GM18519 (cell line): ENCODE measurements around the gene VMO1.
"Not testable (repeated sequence)": the region's sequence is repeated elsewhere in the genome, so short reads cannot be mapped to it uniquely, and the experiment has no call there.

Experiments
- ATAC-seq: cut with Tn5 transposase; IDR thresholded peaks from one replicate; pipeline ENCODE4 v1.9.1; 2021; ENCODE audit warnings: mild to moderate bottlenecking, moderate library complexity; ENCODE audit not compliant: unreplicated experiment, low FRiP score

The VMO1 gene, protein sequence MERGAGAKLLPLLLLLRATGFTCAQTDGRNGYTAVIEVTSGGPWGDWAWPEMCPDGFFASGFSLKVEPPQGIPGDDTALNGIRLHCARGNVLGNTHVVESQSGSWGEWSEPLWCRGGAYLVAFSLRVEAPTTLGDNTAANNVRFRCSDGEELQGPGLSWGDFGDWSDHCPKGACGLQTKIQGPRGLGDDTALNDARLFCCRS

DNA sequence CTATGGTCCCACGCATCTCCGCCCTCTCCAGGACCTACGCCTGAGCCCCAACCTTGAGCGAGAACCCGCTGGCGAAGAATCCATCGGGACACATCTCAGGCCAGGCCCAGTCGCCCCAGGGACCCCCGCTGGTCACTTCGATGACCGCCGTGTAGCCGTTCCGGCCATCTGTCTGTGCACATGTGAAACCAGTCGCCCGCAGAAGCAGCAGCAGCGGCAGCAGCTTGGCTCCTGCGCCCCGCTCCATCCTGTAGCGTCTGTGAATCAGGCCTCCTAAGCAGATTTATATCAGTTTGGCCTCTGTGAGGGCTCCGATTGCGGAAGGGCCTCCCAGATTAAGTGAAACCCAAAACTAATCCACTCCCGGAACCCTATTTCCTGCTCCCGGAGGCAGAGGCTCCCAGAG lies at the start of gene VMO1:
TSS of gene VMO1 (minus strand) at position 259 of the 406 bp plus-strand sequence. CDS start at position 247, 12 bp downstream.
- ATAC-seq, result no peak

GRCh38 chr17:4834681-4835020 lies 48.5 kb upstream of the VMO1 start:
- ATAC-seq, result no peak

DNA sequence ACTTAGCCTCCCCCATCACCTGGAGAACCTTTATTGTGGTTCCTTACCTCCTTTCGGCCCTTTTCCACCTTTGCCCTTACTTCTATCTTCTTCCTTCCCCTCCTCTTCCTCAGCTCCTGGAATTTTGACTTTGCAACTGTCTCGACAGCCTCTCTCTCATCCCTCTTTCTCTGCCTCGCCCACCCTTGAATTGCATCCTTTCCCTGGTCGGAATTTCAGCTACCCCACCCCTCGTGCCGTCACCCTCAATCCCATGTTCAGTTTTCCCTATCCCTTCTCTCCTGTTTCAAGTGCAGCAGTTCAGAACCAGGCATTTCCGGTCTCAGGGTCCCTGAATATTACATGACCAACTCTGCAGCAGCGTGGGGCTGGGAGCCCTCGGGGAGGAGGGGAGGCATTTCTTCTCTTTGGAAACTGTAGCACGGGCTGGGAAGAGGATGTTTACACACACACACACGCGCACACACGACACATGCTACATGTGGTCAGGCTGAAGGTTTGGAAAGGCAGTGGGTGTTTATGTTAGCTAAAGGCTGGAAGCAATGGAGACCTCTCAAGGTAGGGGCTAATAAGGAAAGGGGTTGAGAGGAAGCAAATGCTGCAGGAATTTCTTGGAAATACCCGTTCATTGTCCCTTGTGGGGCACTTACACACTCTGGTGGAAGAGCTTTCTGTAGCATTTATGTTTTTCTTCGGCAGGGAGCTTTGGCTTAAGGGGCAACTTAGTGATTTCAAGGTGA lies 47.9 kb upstream of the VMO1 start:
- no peak for ATAC-seq

GRCh38 chr17:4833178-4833940 lies 47.2 kb upstream of the VMO1 start, which contains the start of gene MINK1:
TSS of gene MINK1 (plus strand) at chr17:4833340. CDS start at chr17:4833584, 244 bp downstream.
- ATAC-seq, result peak; percentile 69

GRCh38 chr17:4832829-4833177 lies 46.6 kb upstream of the VMO1 start:
- ATAC-seq, result not testable (repeated sequence)

- no peak for ATAC-seq
These were observed 41.2 kb upstream of the VMO1 start for GRCh38 chr17:4827399-4827798.

DNA sequence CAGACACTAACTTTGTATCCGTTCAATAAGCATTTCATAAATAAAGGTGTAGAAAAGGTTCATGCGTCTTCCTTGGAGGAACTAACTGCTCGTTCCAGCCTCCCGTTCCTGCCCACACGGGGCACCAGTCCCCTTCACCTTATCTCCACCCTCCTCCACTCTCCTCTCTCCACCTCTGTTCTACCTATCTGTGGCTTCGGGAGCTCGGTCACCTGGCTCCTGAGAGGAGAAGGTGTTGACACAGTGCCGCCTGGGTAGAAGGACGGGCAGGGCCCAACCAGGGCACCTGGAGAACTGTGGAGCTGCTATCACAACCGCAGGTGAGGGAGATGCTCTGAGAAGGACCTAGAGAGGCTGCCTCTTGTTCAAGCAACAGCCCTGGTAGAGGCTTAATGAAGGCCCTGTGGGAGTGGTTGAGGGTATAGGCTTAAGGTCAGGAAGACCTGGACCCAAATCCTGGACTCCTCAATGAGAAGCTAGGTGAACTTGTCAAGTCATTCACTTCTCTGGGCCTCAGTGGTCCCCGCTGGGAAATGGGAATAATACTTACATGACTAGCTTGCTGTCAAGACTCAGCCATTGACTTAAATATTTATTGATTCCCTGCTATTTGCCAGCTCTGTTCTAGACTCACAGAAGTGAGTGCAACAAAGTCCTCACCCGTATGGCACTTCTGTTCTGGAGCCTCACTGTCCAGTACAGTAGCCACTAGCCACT lies 37.4 kb upstream of the VMO1 start:
- no peak for ATAC-seq

DNA sequence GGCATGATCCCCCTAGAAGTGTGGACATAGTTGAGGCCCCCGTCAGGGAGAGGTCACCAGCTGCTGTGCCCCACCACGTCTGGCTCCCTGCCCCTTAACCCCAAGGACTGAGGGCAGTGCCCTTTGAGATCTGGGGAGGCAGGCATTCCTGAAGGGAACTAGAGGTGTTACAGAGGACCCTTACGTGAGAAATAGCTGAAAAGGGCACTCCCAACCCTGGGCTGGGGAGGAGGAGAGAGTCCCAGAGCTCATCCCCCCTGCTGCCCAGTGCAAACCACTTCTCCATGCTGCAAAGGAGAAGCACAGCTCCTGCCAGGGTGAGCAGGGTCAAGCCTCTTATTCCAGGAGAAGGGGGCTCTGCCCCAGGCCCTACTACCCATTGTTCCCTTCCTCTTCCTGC lies 36.7 kb upstream of the VMO1 start:
- no peak for ATAC-seq

GRCh38 chr17:4818276-4818675 lies 32.1 kb upstream of the VMO1 start:
- no peak for ATAC-seq

DNA sequence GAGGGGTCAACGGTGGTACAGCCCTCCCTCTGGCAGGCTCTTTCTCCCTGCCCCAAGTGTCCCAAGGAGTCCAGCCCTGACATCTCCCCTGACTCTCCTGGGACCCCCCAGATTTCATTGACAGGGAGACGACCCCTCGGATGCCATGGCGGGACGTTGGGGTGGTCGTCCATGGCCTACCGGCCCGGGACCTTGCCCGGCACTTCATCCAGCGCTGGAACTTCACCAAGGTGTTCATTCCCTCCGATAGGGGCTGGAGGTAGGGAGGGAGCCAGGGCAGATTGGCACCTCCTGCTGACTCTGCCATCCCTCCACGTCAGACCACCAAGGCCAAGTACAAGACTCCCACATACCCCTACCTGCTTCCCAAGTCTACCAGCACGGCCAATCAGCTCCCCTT lies 30.7 kb upstream of the VMO1 start:
- ATAC-seq, result no peak

DNA sequence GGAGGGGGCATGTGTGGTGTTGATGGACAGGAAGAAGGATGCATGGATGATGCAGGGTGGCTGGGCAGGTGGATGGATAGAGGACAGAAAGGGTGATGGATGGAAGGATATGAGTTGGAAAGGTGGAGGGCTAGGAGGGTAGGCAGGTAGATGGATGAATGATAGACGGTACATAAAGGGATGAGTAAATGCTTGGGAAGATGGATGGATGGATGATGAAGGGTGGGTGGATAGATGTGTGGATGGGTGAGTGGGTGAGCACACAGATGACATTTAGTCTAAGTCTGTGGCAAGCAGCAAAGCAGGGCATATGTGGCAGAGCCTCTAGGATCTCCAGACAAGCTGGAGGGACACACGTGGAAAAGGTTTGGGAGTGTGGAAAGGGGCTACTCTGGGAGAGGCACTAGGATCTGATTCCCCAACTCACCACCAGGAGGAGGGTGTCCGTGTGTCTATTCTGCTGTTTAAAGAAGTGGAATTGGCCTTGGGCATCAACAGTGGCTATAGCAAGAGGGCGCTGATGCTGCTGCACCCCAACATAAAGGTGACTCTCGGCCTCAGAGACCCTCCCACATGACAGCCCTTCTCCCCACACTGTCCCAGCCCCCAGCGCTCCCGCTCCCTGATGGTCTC lies 29.0 kb upstream of the VMO1 start:
- ATAC-seq, result no peak

GRCh38 chr17:4812690-4813089 lies 26.5 kb upstream of the VMO1 start:
- ATAC-seq, result no peak

- no peak for ATAC-seq
These were observed 25.3 kb upstream of the VMO1 start for GRCh38 chr17:4811471-4811870.

GRCh38 chr17:4810696-4811290 lies 24.6 kb upstream of the VMO1 start:
- ATAC-seq, result no peak

- ATAC-seq, result no peak
These were observed 22.2 kb upstream of the VMO1 start for GRCh38 chr17:4808378-4808767.

- ATAC-seq, result no peak
These were observed 21.6 kb upstream of the VMO1 start for GRCh38 chr17:4807605-4808377.

- peak; percentile 79 for ATAC-seq
These were observed 20.8 kb upstream of the VMO1 start, which contains the start of gene PLD2 for GRCh38 chr17:4806777-4807604. TSS of gene PLD2 (plus strand) at chr17:4807152. CDS start at chr17:4807773, 621 bp downstream.

DNA sequence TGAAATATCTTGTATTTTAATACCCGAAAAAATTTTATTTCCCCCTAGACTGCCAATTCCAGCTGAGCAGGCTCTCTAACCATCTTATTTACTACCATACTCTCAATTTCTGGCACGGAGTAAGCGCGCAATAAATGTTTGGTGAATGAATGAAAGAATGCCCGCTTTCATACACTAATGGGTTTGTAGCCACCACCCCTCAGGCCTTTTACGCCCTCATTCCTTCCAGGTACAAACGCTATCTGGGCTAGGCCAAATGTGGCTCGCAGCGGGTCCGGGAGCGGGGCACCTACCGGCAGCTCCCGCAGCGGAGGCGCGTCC lies 20.3 kb upstream of the VMO1 start:
- ATAC-seq, result no peak

GRCh38 chr17:4802228-4802627 lies 16.1 kb upstream of the VMO1 start, which contains the start of gene C17orf114:
TSS of gene C17orf114 (minus strand) at chr17:4802328.
- ATAC-seq, result no peak
